LHCN-M2 (cell line): Measurements from ENCODE around the gene CDH5. TPM values are rescaled to one million over a fixed set of nuclear protein-coding genes. Genes with fewer than 3 reads are reported as not detected.

Source experiments
- DNase-seq: peaks from one replicate; pipeline ENCODE4 v3.0.0-alpha.2; 2012; ENCODE audit warnings: low read depth
- total RNA-seq: library from RNA; depleted of rRNA; stranded (reverse); fragments of >200 nt; gene quantifications from 2 replicates; pipeline ENCODE4 v1.2.3, GENCODE V29; 2014

Gene CDH5
- total RNA-seq, 1 experiment from 2014 or later: not detected

- no peak for DNase-seq
Observed at GRCh38 chr16:66354034-66354909, 12.2 kb upstream of the CDH5 start.

DNA sequence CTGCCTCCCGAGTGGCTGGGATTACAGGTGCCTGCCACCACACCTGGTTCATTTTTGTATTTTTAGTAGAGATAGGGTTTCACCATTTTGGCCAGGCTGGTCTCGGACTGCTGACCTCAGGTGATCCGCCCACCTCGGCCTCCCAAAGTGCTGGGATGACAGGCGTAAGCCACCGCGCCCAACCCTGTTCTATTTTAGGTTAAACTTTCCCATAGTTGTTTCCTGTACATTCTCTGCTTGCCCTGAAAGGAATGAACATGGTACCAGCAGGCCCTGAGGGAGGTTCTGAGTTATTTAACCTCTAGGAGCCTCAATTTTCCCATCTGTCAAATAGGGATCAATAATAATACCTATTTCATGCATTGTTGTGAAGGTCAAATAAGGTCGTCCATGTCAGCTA lies 11.0 kb upstream of the CDH5 start:
- DNase-seq: no peak

DNA sequence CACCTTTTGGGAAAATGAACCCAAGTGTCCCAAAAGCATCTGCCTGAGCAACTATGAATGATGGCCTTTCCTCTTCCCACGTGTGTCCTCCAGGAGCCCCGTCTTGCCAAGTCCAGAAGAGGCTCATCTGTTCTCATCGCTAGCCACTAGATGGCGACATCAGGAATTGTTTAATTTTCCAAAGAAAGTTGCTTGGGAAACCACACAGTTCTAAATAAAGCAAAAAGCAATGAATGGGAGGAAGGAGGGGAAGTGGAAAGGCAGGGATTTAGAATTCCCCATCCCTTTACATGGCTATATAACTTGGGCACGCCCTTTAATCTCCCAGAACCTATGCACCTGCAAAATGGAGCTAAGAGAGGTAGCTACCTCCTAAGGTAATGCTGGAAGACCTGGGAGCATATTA lies 9.0 kb upstream of the CDH5 start:
- peak; percentile 77 for DNase-seq

DNA sequence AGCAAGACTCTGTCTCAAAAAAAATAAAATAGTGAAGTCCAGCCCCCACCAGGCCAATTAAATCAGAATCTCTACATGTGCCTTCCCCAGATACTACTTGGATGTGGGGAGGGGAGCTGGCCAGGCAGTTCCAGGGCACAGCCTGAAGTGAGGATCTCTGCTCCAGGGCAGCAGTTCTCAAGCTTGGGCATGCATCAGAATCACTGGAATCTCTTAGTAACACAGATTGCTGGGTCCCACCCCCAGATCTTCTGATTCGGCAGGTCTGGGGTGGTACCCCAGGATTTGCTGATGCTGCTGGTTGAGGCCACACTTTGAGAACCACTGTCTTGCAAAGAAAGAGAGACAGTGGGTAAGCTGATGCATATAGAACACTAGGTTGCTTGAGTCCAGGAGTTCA lies 8.3 kb upstream of the CDH5 start:
- DNase-seq: no peak

- DNase-seq: peak; percentile 58
Observed at GRCh38 chr16:66359012-66359411, 7.5 kb upstream of the CDH5 start.

- DNase-seq: peak; percentile 26
Observed at GRCh38 chr16:66359811-66360608, 6.5 kb upstream of the CDH5 start.

- DNase-seq: no peak
Observed at GRCh38 chr16:66360624-66361324, 5.7 kb upstream of the CDH5 start.

- DNase-seq: no peak
Observed at GRCh38 chr16:66361604-66362135, 4.8 kb upstream of the CDH5 start.

- DNase-seq: no peak
Observed at GRCh38 chr16:66363211-66363777, 3.2 kb upstream of the CDH5 start.

GRCh38 chr16:66364117-66364958 lies 2.2 kb upstream of the CDH5 start:
- peak; percentile 29 for DNase-seq

DNA sequence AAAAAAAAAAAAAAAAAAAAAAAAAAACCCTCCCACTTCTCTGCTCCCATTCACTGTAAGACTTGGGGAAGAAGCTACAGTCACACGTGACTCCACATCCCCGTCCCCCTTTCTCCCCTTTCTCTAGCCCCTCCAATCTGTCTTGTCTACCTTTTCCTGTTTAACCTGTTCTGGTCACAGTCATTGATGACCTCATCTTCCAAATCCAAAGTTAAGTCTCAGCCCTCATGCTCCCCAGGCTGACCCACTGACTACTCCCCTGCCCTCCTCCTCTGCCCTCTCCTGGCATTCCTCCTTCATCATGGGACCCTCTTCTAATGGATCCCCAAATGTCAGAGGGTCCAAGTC lies 1.6 kb upstream of the CDH5 start:
- DNase-seq: no peak

- DNase-seq: no peak
Observed at GRCh38 chr16:66365651-66366050, 840 bp upstream of the CDH5 start.

DNA sequence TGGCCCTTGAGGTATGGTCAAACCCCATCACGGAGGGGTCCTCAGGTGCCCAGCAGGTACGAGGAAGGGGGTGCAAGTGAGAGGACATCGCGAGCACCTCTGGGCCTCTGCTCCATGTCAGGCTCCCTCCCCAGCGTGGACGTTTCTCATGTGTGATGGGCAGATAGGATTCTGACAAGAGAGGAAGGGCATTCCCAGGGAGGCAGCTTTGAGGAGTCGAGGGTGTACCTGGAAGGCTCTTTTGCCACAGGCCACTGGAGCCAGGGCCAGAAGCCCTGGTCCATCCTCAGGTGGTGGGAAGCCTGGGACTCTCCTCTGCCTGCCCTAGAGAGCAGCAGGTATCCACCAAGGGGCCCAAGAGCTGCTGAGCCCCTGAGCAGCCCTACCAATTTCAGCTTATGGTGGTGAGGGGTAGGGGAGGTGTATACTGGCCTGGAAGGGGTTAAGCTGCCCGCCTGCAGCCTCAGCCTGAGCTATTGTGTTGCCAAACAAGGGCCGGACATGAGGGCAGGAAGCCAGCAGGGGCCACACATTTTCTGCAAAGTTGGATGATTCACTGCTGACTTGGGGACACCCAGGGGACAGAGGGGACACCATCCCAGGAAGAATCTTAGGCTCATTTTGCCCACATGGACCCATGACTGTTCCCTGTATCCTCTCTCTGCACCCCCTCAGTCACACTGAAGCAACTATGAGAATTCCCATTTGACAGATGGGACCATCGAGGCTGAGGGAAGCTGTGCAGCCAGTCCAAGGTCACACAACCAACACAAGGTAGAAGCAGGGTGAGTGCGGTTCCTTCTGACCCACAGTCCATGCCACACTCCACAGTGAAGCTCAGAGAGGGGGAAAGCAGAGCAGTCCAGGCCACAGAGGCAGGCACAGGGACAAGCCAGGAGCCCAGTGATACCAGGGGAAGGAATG lies 1.7 kb downstream of the CDH5 start:
- DNase-seq: no peak

- no peak for DNase-seq
Observed at GRCh38 chr16:66369055-66369592, 2.6 kb downstream of the CDH5 start.

DNA sequence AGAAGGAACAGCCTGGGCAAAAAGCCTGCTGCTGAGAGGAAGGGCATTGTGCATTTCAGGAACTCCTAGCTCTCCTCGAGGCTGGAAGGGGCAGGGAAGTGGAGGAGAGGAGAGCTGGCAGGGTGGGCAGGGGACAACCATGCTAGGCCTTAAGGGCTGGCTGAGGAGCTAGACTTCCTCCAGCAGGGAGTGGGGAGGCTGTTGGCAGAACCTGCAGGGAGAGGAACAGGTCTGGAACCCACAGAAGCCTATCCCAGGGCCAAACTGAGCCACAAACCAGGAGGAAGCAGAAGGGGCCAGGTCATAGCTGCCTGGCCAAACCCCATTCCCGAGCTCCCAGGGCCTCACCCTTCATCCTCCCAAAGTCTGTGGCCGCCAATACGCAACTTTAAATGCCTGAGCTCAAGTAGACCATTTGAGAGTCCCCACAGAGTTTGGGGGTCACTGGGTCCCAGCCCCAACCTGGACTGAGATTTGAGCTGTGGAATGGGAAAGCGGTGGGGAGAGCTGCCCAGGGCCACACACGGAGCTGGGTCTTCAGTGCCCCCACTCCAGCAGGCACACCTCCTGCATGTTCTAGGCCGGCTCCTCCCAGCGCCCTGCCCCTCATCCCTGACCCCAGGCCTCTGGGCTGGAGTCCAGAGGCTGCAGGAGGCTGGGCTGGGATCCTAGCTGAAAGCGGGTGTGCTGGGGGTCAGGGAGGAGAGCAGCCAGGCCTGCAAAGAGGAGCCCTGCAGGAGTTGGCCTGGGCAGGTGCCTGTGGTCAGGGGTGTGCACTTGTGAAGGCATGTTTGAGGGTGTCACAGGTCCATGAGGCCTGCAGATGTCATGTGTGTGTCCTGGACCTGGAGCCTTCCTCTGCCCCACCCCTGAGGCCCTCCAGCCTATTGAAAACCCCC lies 4.5 kb downstream of the CDH5 start:
- DNase-seq: no peak

GRCh38 chr16:66372078-66372897 lies 5.8 kb downstream of the CDH5 start:
- no peak for DNase-seq

DNA sequence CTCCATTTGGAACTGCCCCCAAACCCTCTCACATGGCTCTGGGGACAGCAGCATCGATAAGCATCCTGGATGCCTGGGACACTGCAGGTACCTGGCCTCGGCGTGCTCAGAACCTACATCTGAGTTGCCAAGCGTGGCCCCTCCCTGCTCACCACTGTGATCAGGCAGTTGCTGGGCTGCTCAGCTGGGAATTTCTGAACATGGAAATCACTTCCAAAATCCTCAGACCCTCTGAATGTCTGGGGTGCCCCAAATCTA lies 6.3 kb downstream of the CDH5 start:
- no peak for DNase-seq

DNA sequence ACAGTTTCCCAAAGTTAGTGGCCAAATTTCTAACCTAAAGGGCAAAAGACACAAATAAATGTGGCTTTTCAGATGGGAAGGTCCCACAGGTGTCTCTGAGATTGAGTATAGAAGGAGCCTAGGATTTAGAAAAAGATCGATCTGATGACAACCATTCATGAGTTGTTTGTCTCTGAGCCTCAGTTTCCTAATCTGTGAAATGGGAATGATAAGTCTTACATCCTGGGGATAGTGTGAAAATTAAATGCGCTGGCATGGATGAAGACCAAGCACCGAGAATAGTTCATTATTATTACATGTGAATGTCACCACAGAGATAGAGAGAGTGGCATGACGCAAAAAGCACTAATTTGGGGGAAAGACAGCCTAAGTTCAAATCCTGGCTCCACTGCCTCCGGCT lies 7.2 kb downstream of the CDH5 start:
- no peak for DNase-seq
